Astrocyte (in vitro differentiated cells and primary cell): Measurements from ENCODE around the gene COMMD1. TPM values are rescaled to one million over a fixed set of nuclear protein-coding genes. Genes with fewer than 3 reads are reported as not detected.
A peak's percentile ranks its signal among the peaks of the same experiment; 100 is the strongest.

ENCODE experiments used
- DNase-seq: peaks from one replicate; pipeline ENCODE4 v3.0.0-alpha.2; 2010; ENCODE audit warnings: low read depth
- FAIRE-seq: peaks from 2 replicates; lab custom pipeline; 2011; peaks lifted over from hg19 to GRCh38; lab: Jason Lieb, UNC
- H2AFZ ChIP-seq: 2 replicates; pipeline ENCODE4 v1.6.0; 2012; ENCODE audit warnings: low read depth, low read length, inconsistent platforms
- H3K27ac ChIP-seq: 2 replicates; pipeline ENCODE4 v1.5.1; 2011; ENCODE audit warnings: low read depth, low read length, inconsistent platforms
- H3K27me3 ChIP-seq: 2 replicates; pipeline ENCODE4 v1.6.0; 2011; ENCODE audit warnings: low read length, inconsistent platforms; ENCODE audit not compliant: insufficient read depth
- H3K36me3 ChIP-seq: 2 replicates; pipeline ENCODE4 v1.5.1; 2011; ENCODE audit warnings: low read length, inconsistent platforms; ENCODE audit not compliant: insufficient read depth
- H3K4me1 ChIP-seq: 2 replicates; pipeline ENCODE4 v1.5.1; 2011; ENCODE audit warnings: low read length, inconsistent platforms; ENCODE audit not compliant: insufficient read depth
- H3K4me2 ChIP-seq: 2 replicates; pipeline ENCODE4 v1.6.0; 2012; ENCODE audit warnings: low read length, inconsistent platforms
- H3K4me3 ChIP-seq: 2 replicates; pipeline ENCODE4 v1.5.1; 2011; ENCODE audit warnings: low read depth, mild to moderate bottlenecking, low read length, inconsistent platforms; ENCODE audit not compliant: insufficient read depth
- H3K79me2 ChIP-seq: 2 replicates; pipeline ENCODE4 v1.6.0; 2012; ENCODE audit warnings: mild to moderate bottlenecking, low read length, inconsistent platforms; ENCODE audit not compliant: insufficient read depth
- H3K9ac ChIP-seq: 2 replicates; pipeline ENCODE4 v1.6.0; 2012; ENCODE audit warnings: mild to moderate bottlenecking, low read length, inconsistent platforms
- H3K9me3 ChIP-seq: 2 replicates; pipeline ENCODE4 v1.5.1; 2012; ENCODE audit warnings: low read depth, mild to moderate bottlenecking, low read length, inconsistent platforms; ENCODE audit not compliant: insufficient read depth
- H4K20me1 ChIP-seq: 2 replicates; pipeline ENCODE4 v1.6.0; 2012; ENCODE audit warnings: low read length, inconsistent platforms; ENCODE audit not compliant: insufficient read depth
- H3K27ac Mint-ChIP-seq: one replicate; pipeline ENCODE4 v1.8.0; 2021; ENCODE audit warnings: mild to moderate bottlenecking, mixed read lengths; ENCODE audit not compliant: unreplicated experiment
- H3K27me3 Mint-ChIP-seq: one replicate; pipeline ENCODE4 v1.8.0; 2021; ENCODE audit warnings: low read depth, mixed read lengths; ENCODE audit not compliant: unreplicated experiment
- H3K36me3 Mint-ChIP-seq: one replicate; pipeline ENCODE4 v1.8.0; 2021; ENCODE audit warnings: low read depth, mixed read lengths; ENCODE audit not compliant: unreplicated experiment
- H3K4me1 Mint-ChIP-seq: one replicate; pipeline ENCODE4 v1.8.0; 2021; ENCODE audit warnings: low read depth, mixed read lengths; ENCODE audit not compliant: unreplicated experiment
- H3K4me3 Mint-ChIP-seq: one replicate; pipeline ENCODE4 v1.8.0; 2021; ENCODE audit warnings: mild to moderate bottlenecking, moderate library complexity, mixed read lengths; ENCODE audit not compliant: unreplicated experiment
- H3K9me3 Mint-ChIP-seq: one replicate; pipeline ENCODE4 v1.8.0; 2021; ENCODE audit warnings: mild to moderate bottlenecking, mixed read lengths; ENCODE audit not compliant: unreplicated experiment
- EZH2 ChIP-seq: IDR thresholded peaks from 2 replicates; pipeline ENCODE4 v1.6.1; 2012; ENCODE audit warnings: mild to moderate bottlenecking, low read length, inconsistent platforms; ENCODE audit not compliant: insufficient read depth
- total RNA-seq: library from RNA; stranded (reverse); gene quantifications from 2 replicates; pipeline ENCODE4 v1.2.1, GENCODE V29; 2021
- TF ChIP-seq, protein P1 (sequence below): IDR thresholded peaks from 2 replicates; pipeline ENCODE4 v1.5.1; 2011; ENCODE audit warnings: low read depth, mild to moderate bottlenecking, inconsistent platforms, low read length, moderate library complexity; ENCODE audit not compliant: insufficient read depth

The COMMD1 gene
- total RNA-seq, 1 donor from 2014 or later, result 32.0 TPM

DNA sequence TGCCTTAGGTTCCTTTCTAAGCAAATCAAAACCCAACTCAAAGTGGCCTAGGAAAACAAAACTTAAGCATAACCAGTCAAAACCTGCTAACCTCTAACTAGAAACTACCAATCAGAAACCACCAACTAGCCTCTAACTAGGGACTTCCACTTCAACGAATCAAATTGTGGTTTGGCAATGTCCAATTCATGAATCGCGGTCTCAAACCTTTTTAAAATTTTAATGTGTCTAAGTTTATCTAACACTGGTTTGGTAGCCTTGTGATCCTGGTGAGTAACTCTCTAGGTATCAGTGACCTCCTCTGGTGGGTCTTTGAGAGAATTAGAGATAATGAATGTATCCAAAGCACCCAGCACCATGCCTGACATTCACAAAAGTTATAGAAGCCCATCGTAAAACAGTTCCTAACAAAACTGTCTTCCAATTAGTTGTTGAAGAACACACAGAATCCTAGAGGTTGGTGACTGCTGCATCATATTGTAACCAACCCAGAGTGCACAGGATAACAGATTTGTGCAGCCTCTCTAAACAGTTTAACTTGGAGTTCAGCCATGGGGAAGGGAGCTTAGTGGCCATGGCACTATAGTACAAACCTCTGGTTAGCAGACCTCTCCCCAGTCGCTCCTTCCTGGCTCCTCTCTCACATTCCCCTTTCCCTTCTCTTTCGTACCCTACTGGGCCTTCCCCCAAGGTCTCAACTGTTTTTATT is 245.3 kb downstream of the COMMD1 start:
- Histone ChIP-seq H3K4me3 (no peak overlapping the region), H3K79me2 (no peaks in the 10 kb centered on the region), H3K9me3 (no peaks in the 10 kb centered on the region), H3K36me3 (no peaks in the 10 kb centered on the region), H3K27ac (peak overlapping the region; percentile 43), H4K20me1 (no peaks in the 10 kb centered on the region), H3K4me1 (peaks cover 27% of the 10 kb centered on the region), H2AFZ (no peak overlapping the region), H3K4me2 (peak overlapping the region; percentile 12), H3K27me3 (no peaks in the 10 kb centered on the region), H3K9ac (no peak overlapping the region)
- Mint-ChIP-seq H3K9me3 (no peaks in the 10 kb centered on the region), H3K27ac (peak overlapping the region; percentile 42), H3K4me3 (no peak overlapping the region), H3K4me1 (peaks cover 27% of the 10 kb centered on the region), H3K36me3 (no peaks in the 10 kb centered on the region), H3K27me3 (no peaks in the 10 kb centered on the region)
- TF ChIP-seq EZH2, result no peak
- TF ChIP-seq, protein P1, sequence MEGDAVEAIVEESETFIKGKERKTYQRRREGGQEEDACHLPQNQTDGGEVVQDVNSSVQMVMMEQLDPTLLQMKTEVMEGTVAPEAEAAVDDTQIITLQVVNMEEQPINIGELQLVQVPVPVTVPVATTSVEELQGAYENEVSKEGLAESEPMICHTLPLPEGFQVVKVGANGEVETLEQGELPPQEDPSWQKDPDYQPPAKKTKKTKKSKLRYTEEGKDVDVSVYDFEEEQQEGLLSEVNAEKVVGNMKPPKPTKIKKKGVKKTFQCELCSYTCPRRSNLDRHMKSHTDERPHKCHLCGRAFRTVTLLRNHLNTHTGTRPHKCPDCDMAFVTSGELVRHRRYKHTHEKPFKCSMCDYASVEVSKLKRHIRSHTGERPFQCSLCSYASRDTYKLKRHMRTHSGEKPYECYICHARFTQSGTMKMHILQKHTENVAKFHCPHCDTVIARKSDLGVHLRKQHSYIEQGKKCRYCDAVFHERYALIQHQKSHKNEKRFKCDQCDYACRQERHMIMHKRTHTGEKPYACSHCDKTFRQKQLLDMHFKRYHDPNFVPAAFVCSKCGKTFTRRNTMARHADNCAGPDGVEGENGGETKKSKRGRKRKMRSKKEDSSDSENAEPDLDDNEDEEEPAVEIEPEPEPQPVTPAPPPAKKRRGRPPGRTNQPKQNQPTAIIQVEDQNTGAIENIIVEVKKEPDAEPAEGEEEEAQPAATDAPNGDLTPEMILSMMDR, result no peak
- no peak for FAIRE-seq
- peak; percentile 87 for DNase-seq

DNA sequence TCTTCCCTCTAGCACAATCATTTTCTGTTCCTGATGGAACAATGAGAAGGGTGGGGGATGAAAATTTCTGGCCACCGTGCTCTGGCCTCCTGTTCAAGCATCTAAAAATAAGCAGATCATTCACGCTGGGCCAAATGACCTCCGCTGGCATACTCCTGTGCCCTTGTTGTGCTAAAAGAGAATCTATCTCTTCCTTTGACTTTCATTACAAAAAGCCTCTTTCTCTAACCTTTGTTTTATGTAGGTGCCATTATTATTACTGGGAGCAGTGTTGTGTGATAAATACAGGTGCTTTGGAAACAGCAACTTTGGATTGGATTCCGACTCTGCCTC is 245.8 kb downstream of the COMMD1 start:
- Histone ChIP-seq H3K4me1 (peaks cover 27% of the 10 kb centered on the region), H3K4me3 (no peak overlapping the region), H3K4me2 (peak overlapping the region; percentile 12), H4K20me1 (no peaks in the 10 kb centered on the region), H3K27me3 (no peaks in the 10 kb centered on the region), H3K9ac (no peak overlapping the region), H3K9me3 (no peaks in the 10 kb centered on the region), H3K79me2 (no peaks in the 10 kb centered on the region), H2AFZ (no peak overlapping the region), H3K27ac (peak overlapping the region; percentile 43), H3K36me3 (no peaks in the 10 kb centered on the region)
- DNase-seq (no peak), FAIRE-seq (no peak)
- Mint-ChIP-seq H3K27me3 (no peaks in the 10 kb centered on the region), H3K4me3 (no peak overlapping the region), H3K9me3 (no peaks in the 10 kb centered on the region), H3K36me3 (no peaks in the 10 kb centered on the region), H3K4me1 (peaks cover 27% of the 10 kb centered on the region), H3K27ac (peak overlapping the region; percentile 42)
- TF ChIP-seq, protein P1, result no peak
- no peak for TF ChIP-seq EZH2

DNA sequence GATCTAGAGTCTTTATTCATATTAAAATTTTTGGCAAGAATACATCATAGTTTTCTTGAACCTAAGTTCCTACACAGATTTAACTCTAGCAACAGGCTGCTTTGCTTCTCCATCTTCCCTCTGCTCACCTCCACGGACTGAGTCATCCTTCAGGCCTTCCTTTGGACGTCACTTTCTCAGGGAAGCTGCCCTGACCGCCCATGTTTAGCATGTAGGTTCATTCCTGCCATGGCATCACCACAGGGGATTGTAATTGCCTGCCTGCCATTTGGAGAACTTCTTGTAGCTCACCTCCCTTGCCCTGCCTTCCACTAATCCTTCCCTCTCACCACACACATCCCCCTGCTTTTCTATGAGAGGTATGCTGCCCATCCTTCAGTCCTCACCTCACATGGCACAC is 246.5 kb downstream of the COMMD1 start:
- Mint-ChIP-seq H3K9me3 (no peaks in the 10 kb centered on the region), H3K36me3 (no peaks in the 10 kb centered on the region), H3K27me3 (no peaks in the 10 kb centered on the region), H3K4me3 (no peak overlapping the region), H3K27ac (no peak overlapping the region), H3K4me1 (peaks cover 27% of the 10 kb centered on the region)
- H3K36me3 ChIP-seq, result no peaks in the 10 kb centered on the region
- TF ChIP-seq, protein P1, result no peak
- no peak for TF ChIP-seq EZH2
- H3K27ac ChIP-seq, result no peak overlapping the region
- no peaks in the 10 kb centered on the region for H4K20me1 ChIP-seq
- peaks cover 27% of the 10 kb centered on the region for H3K4me1 ChIP-seq
- no peak overlapping the region for H2AFZ ChIP-seq
- peak; percentile 70 for DNase-seq
- no peaks in the 10 kb centered on the region for H3K79me2 ChIP-seq
- no peak overlapping the region for H3K4me3 ChIP-seq
- no peak for FAIRE-seq
- H3K27me3 ChIP-seq, result no peaks in the 10 kb centered on the region
- peak overlapping the region; percentile 23 for H3K4me2 ChIP-seq
- H3K9me3 ChIP-seq, result no peaks in the 10 kb centered on the region
- H3K9ac ChIP-seq, result no peak overlapping the region
